GM18520 (cell line): ENCODE data around the gene RHOU.
A peak's percentile ranks its signal among the peaks of the same experiment; 100 is the strongest.

ENCODE experiments used
- ATAC-seq: cut with Tn5 transposase; IDR thresholded peaks from one replicate; pipeline ENCODE4 v1.9.1; 2021; ENCODE audit not compliant: unreplicated experiment

RHOU gene

DNA sequence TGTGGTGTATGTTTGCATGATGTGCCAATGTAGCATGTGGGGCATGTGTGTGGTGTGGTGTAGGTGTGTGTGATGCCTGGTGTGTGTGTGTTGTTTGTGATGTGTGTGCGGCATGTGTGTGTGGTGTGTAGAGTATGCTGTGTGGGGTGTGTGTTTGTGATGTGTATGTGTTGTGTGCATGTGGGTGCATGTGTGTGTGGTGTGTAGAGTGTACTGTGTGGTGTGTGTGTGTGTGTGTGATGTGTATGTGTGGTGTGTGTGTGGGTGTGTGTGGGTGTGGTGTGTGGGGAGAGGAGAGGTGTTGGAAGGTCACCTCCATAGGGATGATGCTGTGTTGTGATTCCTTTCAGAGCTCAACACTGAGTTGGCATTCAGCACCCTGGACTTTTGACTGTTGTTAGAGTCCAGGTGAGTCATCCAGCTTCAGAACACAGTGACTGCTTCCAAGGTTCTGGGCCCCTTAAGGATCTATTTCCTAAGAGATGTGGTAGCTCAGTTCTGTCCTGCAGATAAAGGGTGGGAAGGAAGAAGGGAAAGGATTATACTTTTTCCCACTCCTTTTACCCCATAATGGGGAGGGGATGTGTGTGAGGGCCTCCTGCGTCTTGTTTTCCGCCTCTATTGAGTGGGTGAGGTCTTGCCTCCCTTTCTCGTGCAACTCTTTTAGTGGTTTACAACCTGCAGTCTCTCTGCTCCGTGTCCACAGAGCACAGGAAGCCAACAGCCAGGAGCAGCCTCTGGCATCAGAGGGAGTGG is 47.6 kb downstream of the RHOU start:
- ATAC-seq = no peak

DNA sequence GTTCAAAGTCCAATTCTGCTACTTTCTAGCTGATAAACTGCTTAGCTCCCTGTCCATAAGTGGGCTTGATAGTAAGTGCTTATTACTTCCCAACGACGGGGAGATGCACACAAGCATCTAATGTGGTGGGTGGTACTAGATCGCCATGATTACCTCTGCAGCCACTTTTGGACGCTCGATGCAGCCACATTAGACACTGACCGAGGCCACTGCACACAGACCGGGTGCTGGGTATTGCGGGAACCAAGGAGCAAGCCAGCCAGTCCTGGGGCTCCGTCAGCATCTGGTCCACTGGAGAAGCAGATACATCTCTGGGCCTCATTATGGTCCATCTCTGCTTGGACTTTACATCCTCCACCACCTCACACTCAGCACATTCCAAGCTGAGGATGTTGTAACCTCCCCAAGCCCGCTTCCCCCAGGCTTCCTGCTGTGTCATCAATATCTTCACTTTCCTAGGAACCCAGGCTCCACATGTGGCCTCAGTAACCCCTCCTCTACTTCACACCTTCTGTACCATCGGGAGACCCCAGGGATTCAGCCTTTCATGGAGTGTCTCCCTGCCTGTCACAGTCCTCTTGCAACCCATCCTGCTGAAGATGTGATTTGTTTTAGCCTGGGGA is 48.2 kb downstream of the RHOU start:
- ATAC-seq = no peak

DNA sequence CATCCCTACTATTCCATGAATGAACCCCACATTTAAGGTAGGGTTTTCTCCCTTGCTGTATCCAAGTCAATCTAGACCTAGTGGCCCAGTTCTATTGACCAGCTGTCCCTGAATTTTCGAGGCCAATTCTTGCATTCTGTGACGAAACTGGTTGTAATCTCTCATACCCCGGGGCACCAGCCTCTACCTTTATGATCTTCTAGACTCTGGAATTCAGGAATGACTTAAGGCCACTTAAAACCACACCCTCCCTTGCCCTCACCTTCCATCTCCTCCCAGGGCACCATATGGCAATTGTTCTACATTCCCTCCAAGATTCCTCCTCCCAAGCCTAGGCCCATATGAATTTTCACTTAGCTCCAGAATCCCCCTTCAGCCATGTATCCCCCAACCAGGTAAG is 48.9 kb downstream of the RHOU start:
- no peak for ATAC-seq

- no peak for ATAC-seq
Measured at GRCh38 chr1:228785366-228786330, 50.4 kb downstream of the RHOU start.

GRCh38 chr1:228786361-228787129 is 51.3 kb downstream of the RHOU start:
- no peak for ATAC-seq

DNA sequence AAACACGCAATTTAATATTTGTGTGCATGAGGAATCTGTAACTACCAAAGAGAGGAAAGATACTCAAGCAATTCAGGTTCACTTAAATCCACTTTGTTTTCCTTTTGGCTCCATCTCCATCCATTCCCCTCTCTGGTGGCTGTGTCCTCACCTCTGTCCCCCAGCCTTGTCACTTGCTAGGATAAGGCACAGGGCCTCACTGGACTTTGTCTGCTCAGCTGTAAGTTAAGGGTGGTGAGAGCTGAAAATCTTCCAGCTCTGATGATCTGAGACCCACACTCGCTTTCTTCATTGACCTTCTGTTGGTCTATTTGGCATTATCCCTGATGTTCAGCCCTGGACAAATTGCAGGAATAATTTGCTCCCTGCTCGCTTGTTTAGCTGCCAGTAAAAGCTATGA is 56.5 kb downstream of the RHOU start:
- no peak for ATAC-seq

DNA sequence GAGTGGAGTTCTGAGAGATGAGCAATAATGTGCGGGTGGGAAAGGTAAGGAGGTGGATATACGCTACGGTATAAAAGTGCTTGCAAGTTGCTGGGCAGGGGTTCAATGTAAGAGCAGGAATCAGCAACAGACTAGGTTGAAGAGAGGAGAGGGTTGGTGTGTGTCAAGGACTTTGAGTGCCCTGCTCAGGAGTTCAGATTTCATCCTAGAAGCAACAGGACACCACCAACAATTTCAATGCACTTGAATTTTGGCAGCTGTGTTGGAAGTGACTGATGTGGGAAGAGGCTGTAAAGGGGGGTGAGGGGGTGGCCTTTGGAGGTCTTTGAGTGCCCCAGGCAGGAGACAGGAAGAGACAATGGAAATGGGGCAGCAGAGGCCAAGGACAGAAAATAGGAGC is 57.3 kb downstream of the RHOU start:
- no peak for ATAC-seq

DNA sequence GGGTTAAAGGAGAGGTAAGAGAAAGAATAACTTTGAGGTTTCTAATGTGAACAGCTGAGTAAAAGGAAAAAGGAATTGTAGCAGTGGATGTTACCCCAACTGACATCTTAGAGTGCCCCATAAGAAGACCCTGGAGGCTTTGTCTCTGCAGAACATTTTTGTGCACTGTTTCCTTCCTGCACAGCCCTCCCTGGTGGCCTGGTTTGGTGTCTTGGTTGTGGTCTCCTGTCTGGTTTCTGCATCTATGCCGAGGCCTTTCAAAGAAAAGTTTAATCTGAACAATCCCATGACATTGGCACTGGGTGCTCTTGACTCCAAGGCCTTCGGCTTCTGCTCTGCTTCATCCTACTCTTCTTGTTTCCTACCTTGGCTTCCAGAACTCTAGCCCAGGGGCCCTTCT is 57.8 kb downstream of the RHOU start:
- ATAC-seq = no peak

- no peak for ATAC-seq
Measured at GRCh38 chr1:228794173-228794572, 58.9 kb downstream of the RHOU start.

- ATAC-seq = peak; percentile 56
Measured at GRCh38 chr1:228794810-228795209, 59.5 kb downstream of the RHOU start.

DNA sequence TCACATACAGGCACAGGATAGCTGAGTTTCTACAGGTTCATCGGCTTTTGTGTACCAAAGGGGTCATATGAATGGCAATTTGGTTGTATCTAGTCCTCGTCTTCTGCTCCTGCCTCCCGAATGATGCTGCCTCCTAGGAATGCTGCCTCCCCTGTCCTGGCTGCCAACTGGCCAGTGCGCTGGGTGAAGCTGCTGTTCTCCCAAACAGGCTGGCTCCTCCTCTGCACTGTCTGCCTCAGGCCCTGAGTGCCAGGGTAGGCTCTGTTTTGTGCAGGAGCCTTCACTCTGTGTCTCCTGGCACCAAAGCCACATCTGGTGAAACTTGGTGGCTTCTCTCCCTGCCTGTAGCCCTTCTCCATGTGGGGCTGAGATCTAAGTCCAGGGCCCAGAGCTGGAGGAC is 60.3 kb downstream of the RHOU start:
- ATAC-seq = no peak
